Tibial nerve (tissue), 4 donors: ENCODE data around the gene C13orf46. TPM values are rescaled to one million over a fixed set of nuclear protein-coding genes. Genes with fewer than 3 reads are reported as not detected.

ENCODE experiments used
- DNase-seq, 2 donors: peaks; one replicate each; pipeline ENCODE4 v3.0.0-alpha.2; 2019; ENCODE audit warnings: low spot score in 2 of 2
- H3K27ac ChIP-seq, 4 donors: fragments of 200-600 bp; sonication (generic) in 3 of 4; one replicate each; pipeline ENCODE4 v1.5.1; 2017 to 2019; ENCODE audit warnings: mild to moderate bottlenecking in 1 of 4
- H3K27me3 ChIP-seq, 2 donors: fragments of 200-600 bp; sonication (generic) in 1 of 2; one replicate each; pipeline versions ENCODE4 v1.5.1 to v1.6.0; 2017 to 2019
- H3K36me3 ChIP-seq, 3 donors: fragments of 200-600 bp; sonication (generic); one replicate each; pipeline ENCODE4 v1.5.1; 2018 to 2019
- H3K4me1 ChIP-seq, 4 donors: fragments of 200-600 bp; sonication (generic) in 3 of 4; one replicate each; pipeline ENCODE4 v1.5.1; 2017 to 2019
- H3K4me3 ChIP-seq, 4 donors: fragments of 200-600 bp; sonication (generic) in 3 of 4; one replicate each; pipeline ENCODE4 v1.5.1; 2017 to 2019; ENCODE audit warnings: mild to moderate bottlenecking in 1 of 4, moderate library complexity in 1 of 4
- H3K9me3 ChIP-seq, 4 donors: fragments of 200-600 bp; sonication (generic) in 3 of 4; one replicate each; pipeline ENCODE4 v1.5.1; 2017 to 2019
- CTCF ChIP-seq, 5 experiments: fragments of 200-600 bp in 3 of 5; fragments of 450-650 bp in 2 of 5; sonication (generic) in 3 of 5; IDR thresholded peaks; one replicate each; pipeline ENCODE4 v1.5.1; 2016 to 2019; ENCODE audit warnings: antibody characterized with exemption in 5 of 5, mild to moderate bottlenecking in 3 of 5, moderate library complexity in 2 of 5
- EP300 ChIP-seq, 2 donors: sonication (generic); formaldehyde crosslinking; IDR thresholded peaks; one replicate each; pipeline ENCODE4 v1.6.1; 2017; ENCODE audit warnings: antibody characterized with exemption in 2 of 2, mild to moderate bottlenecking in 1 of 2
- POLR2A ChIP-seq, 2 donors: fragments of 450-650 bp; IDR thresholded peaks; one replicate each; pipeline ENCODE4 v1.6.1; 2017; ENCODE audit warnings: antibody characterized with exemption in 2 of 2, mild to moderate bottlenecking in 2 of 2, moderate library complexity in 2 of 2
- WGBS, 2 donors: methylation state at CpG; one replicate each; pipeline ENCODE4 v1.1.5; 2018; 5-methylcytosine and 5-hydroxymethylcytosine counted together
- total RNA-seq, 4 donors: library from RNA; depleted of rRNA; stranded (reverse); fragments of >200 nt; gene quantifications; one replicate each; pipeline ENCODE4 v1.1.0, GENCODE V29; 2016

C13orf46 gene
- total RNA-seq, 4 donors from 2014 or later: 3.3 to 17.7 (median 4.1) TPM

- Histone ChIP-seq H3K4me1 (peaks cover 0 to 16% (median 10%) of the 10 kb centered on the region in 4 donors), H3K27me3 (no peaks in the 10 kb centered on the region), H3K27ac (no peak overlapping the region), H3K9me3 (peaks cover 0 to under 1% (median 0%) of the 10 kb centered on the region in 4 donors), H3K36me3 (peaks cover 0 to 25% (median 0%) of the 10 kb centered on the region in 3 donors), H3K4me3 (no peak overlapping the region)
- WGBS, 2 donors: 76 to 88% methylated on average over 19 of the region's 20 CpGs
- no peak for TF ChIP-seq CTCF (IDR thresholded peaks at IDR 0.05)
- TF ChIP-seq POLR2A (IDR thresholded peaks at IDR 0.05): no peak
- TF ChIP-seq EP300 (IDR thresholded peaks at IDR 0.05): no peak
- DNase-seq: no peak
These were observed 19.6 kb downstream of the C13orf46 start for GRCh38 chr13:113954046-113954835.

DNA sequence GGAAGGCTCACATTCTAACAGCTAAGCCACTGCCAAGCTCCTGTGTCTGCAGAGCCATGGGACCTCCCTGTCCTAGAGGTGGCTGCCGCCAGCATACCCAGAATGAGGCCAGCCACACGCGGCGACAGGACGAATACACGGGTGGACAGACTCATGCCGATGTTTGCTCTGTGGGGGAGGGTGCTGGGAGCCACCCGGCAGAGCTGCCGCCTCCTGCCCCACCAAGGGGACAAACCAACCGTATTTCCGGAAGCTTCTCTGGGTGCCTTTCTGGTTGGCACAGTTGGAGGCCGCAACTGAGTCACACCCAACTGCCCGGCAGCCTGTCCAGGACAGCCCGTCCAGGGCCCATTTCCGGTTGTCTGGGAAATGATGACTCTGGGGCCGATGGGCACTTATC lies 20.3 kb downstream of the C13orf46 start:
- DNase-seq: no peak
- Histone ChIP-seq H3K4me1 (peaks cover 0 to 16% (median 10%) of the 10 kb centered on the region in 4 donors), H3K4me3 (no peak overlapping the region), H3K27ac (no peak overlapping the region), H3K36me3 (peaks cover 0 to 25% (median 0%) of the 10 kb centered on the region in 3 donors), H3K9me3 (no peaks in the 10 kb centered on the region), H3K27me3 (no peaks in the 10 kb centered on the region)
- TF ChIP-seq EP300 (IDR thresholded peaks at IDR 0.05): no peak
- TF ChIP-seq POLR2A (IDR thresholded peaks at IDR 0.05): no peak
- TF ChIP-seq CTCF (IDR thresholded peaks at IDR 0.05): no peak
- 88 to 90% methylated on average over 14 to 16 of the region's 16 CpGs for WGBS, 2 donors

DNA sequence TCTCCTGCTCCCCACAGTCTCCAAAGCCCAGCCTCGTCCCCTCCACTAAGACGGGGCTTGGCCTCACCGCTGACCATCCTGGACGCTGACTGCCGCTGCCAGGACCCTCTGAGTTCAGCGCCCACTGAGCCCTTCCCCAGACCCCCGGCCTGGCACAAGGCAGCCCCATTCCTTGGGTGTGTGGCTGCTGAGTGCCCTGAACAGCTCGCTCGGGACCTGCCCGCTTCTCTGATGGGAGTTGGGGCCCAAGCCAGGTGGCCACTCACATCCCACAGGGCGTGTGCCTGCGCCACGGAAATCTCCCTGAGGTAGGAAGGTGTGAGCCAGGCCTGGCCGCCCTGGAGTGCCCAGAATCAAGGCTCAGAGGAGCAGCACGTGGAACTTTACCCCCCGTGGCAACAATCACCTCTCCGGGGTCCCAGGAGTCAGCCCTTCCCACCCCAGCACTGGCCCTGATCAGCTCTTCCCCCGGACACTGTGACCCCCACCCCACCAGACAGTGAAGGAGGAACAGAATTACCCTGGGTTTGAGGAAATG lies 20.8 kb downstream of the C13orf46 start:
- Histone ChIP-seq H3K9me3 (no peaks in the 10 kb centered on the region), H3K27me3 (no peaks in the 10 kb centered on the region), H3K27ac (no peak overlapping the region), H3K4me1 (peaks cover 0 to 16% (median 10%) of the 10 kb centered on the region in 4 donors), H3K4me3 (no peak overlapping the region), H3K36me3 (peaks cover 0 to 25% (median 0%) of the 10 kb centered on the region in 3 donors)
- WGBS, 2 donors: 90 to 93% methylated on average over 15 to 18 of the region's 18 CpGs
- no peak for TF ChIP-seq POLR2A (IDR thresholded peaks at IDR 0.05)
- no peak for DNase-seq

GRCh38 chr13:113952151-113952982 lies 21.5 kb downstream of the C13orf46 start:
- Histone ChIP-seq H3K36me3 (peaks cover 0 to 25% (median 0%) of the 10 kb centered on the region in 3 donors), H3K27me3 (no peaks in the 10 kb centered on the region), H3K27ac (peak overlapping the region in 1 of 4 donors; percentile 81), H3K4me3 (no peak overlapping the region), H3K4me1 (peaks cover 0 to 19% (median 10%) of the 10 kb centered on the region in 4 donors), H3K9me3 (no peaks in the 10 kb centered on the region)
- no peak for DNase-seq
- WGBS, 2 donors: 89 to 93% methylated on average over 34 to 37 of the region's 42 CpGs
- TF ChIP-seq EP300 (IDR thresholded peaks at IDR 0.05) (no peak), CTCF (IDR thresholded peaks at IDR 0.05) (no peak), POLR2A (IDR thresholded peaks at IDR 0.05) (no peak)

GRCh38 chr13:113951246-113951999 lies 22.5 kb downstream of the C13orf46 start:
- DNase-seq: peak; percentile 78 to 85
- Histone ChIP-seq H3K4me1 (peaks cover 0 to 28% (median 10%) of the 10 kb centered on the region in 4 donors), H3K36me3 (peaks cover 0 to 22% (median 0%) of the 10 kb centered on the region in 3 donors), H3K9me3 (no peaks in the 10 kb centered on the region), H3K4me3 (peak overlapping the region in 3 of 4 donors; percentile 12 to 36 (median 20)), H3K27ac (peak overlapping the region in 3 of 4 donors; percentile 13 to 81 (median 20)), H3K27me3 (no peaks in the 10 kb centered on the region)
- 35 to 38% methylated on average over 34 to 38 of the region's 42 CpGs for WGBS, 2 donors
- peak; percentile 83 to 97 (median 92) for TF ChIP-seq CTCF (IDR thresholded peaks at IDR 0.05)
- TF ChIP-seq EP300 (IDR thresholded peaks at IDR 0.05): peak in 1 of 2 donors; percentile 65
- TF ChIP-seq POLR2A (IDR thresholded peaks at IDR 0.05): no peak
